ENCODE data around the gene PRELID2. TPM values are rescaled to one million over a fixed set of nuclear protein-coding genes. Genes with fewer than 3 reads are reported as not detected.

The PRELID2 gene
- total and polyA plus RNA-seq, 2 donors (not counting 3 experiments of a cell fraction or from before 2014, with no cell fraction given): 3.2 to 16.4 TPM

GRCh38 chr5:145853781-145854376 is 18.7 kb upstream of the PRELID2 start:
- H3K9ac ChIP-seq (replicated peaks; ENCODE audit: extremely low read depth, insufficient read depth, low read length): no peak overlapping the region
- TF ChIP-seq MYC (IDR thresholded peaks at IDR 0.05; ENCODE audit: low read depth, low read length) (no peak), EZH2 (IDR thresholded peaks at IDR 0.05; ENCODE audit: borderline replicate concordance, low read depth, low read length, severe bottlenecking) (no peak), CTCF (IDR thresholded peaks at IDR 0.05; ENCODE audit: extremely low read depth in 1 of 2, insufficient read depth in 1 of 2, low read depth in 1 of 2, low read length in 2 of 2) (no peak), JUN (IDR thresholded peaks at IDR 0.05; ENCODE audit: borderline replicate concordance, insufficient read depth, insufficient read length, low read depth) (no peak), FOS (IDR thresholded peaks at IDR 0.05; ENCODE audit: borderline replicate concordance, insufficient read depth, low read length) (no peak), GATA2 (IDR thresholded peaks at IDR 0.05; ENCODE audit: insufficient read depth, insufficient read length, low read depth, low read length) (no peak), MAX (IDR thresholded peaks at IDR 0.05; ENCODE audit: insufficient read depth, insufficient read length) (no peak), POLR2A (IDR thresholded peaks at IDR 0.05; ENCODE audit: low read depth, low read length) (no peak), POLR2AphosphoS5 (IDR thresholded peaks at IDR 0.05; ENCODE audit: insufficient read depth, low read depth, low read length) (no peak)
- POLR2A ChIA-PET: no interaction called here
- intact Hi-C loops (cut with micrococcal nuclease): no loop called here
- no peaks in the 10 kb centered on the region for H4K20me1 ChIP-seq (replicated peaks; ENCODE audit: control insufficient read depth, extremely low read depth, insufficient read depth, low read length)
- H3K79me2 ChIP-seq (ENCODE audit: control insufficient read depth, insufficient read depth, low read length): no peaks in the 10 kb centered on the region
- H3K27me3 ChIP-seq (ENCODE audit: control insufficient read depth in 2 of 2, insufficient read depth in 2 of 2, low read length in 2 of 2): no peaks in the 10 kb centered on the region
- BruUV-seq (replicated peaks): no TSS peak
- H3K4me3 ChIP-seq (replicated peaks in 1 of 3; ENCODE audit: insufficient read depth in 1 of 3, low read depth in 1 of 3, low read length in 3 of 3): no peak overlapping the region
- CTCF ChIA-PET: interaction anchor here (1.4 to 3.2 kb wide), 3 partner anchors 19 to 34 kb away, joined by 4 to 14 read pairs (median 10); partner anchors contain the start of gene PRELID2
- H3K4me1 ChIP-seq (ENCODE audit: control insufficient read depth, extremely low read depth, insufficient read depth, low read length): peaks cover 20% of the 10 kb centered on the region
- no peak for DNase-seq (ENCODE audit: low read depth, low spot score)
- H2AFZ ChIP-seq (ENCODE audit: low read depth, low read length): no peak overlapping the region
- H3K9me1 ChIP-seq (replicated peaks; ENCODE audit: control insufficient read depth, extremely low read depth, insufficient read depth, low read length): no peaks in the 10 kb centered on the region
- no peak for FAIRE-seq
- H3K9me3 ChIP-seq (replicated peaks; ENCODE audit: control insufficient read depth, insufficient read depth, low read length): no peaks in the 10 kb centered on the region
- dilution Hi-C loops (cut with MboI; ENCODE audit: extremely low pct_ligation_motif_present, low sequenced_read_pairs): no loop called here
- H3K27ac ChIP-seq (ENCODE audit: insufficient read depth, low read depth, low read length): no peak overlapping the region
- H3K36me3 ChIP-seq (ENCODE audit: control insufficient read depth in 2 of 2, extremely low read depth in 1 of 2, insufficient read depth in 2 of 2, low read length in 2 of 2): no peaks in the 10 kb centered on the region
- H3K4me2 ChIP-seq (ENCODE audit: insufficient read depth, low read length): no peak overlapping the region
